Naive thymus-derived CD4-positive, alpha-beta T cell (primary cell): ENCODE results near the gene KCNT1. TPM values are rescaled to one million over a fixed set of nuclear protein-coding genes. Genes with fewer than 3 reads are reported as not detected.
"Not testable (repeated sequence)": the region's sequence is repeated elsewhere in the genome, so short reads cannot be mapped to it uniquely, and the experiment has no call there.

Experiments
- ATAC-seq: fragments of 150-1000 bp; cut with Tn5 transposase; 2 replicates; pipeline ENCODE4 v1.10.0; 2021; ENCODE audit warnings: mild to moderate bottlenecking, moderate library complexity
- CTCF ChIA-PET: fragments of 350-600 bp; sonication (Branson Sonifier 250); formaldehyde crosslinking; loops from one replicate; lab custom pipeline; 2021; ENCODE audit warnings: antibody characterized with exemption; lab: Charles Lee
- POLR2A ChIA-PET: fragments of 350-600 bp; sonication (Branson Sonifier 250); formaldehyde crosslinking; loops from one replicate; lab custom pipeline; 2021; ENCODE audit warnings: antibody characterized with exemption, inconsistent platforms; lab: Charles Lee
- DNase-seq, 9 donors: peaks; one replicate each; pipeline versions ENCODE4 v3.0.0 to v3.0.0-alpha.2; 2020 to 2022; ENCODE audit warnings: mixed read lengths in 1 of 9
- H3K27ac ChIP-seq: one replicate; pipeline ENCODE4 v1.7.0; 2013; ENCODE audit warnings: mild to moderate bottlenecking, low read depth, low read length, moderate library complexity
- H3K27me3 ChIP-seq, 2 donors: one replicate each; pipeline ENCODE4 v1.7.0; 2013; ENCODE audit warnings: low read length in 2 of 2, mild to moderate bottlenecking in 2 of 2, moderate library complexity in 2 of 2; ENCODE audit not compliant: control insufficient read depth in 2 of 2, insufficient read depth in 2 of 2
- H3K36me3 ChIP-seq, 3 experiments: 1 replicate in 2 of 3; 2 replicates in 1 of 3; pipeline ENCODE4 v1.7.0; 2013; ENCODE audit warnings: low read length in 3 of 3, mild to moderate bottlenecking in 3 of 3, moderate library complexity in 1 of 3; ENCODE audit not compliant: insufficient read depth in 3 of 3, control insufficient read depth in 2 of 3
- H3K4me1 ChIP-seq, 2 donors: one replicate each; pipeline ENCODE4 v1.7.0; 2013; ENCODE audit warnings: low read length in 2 of 2, mild to moderate bottlenecking in 2 of 2, moderate library complexity in 1 of 2; ENCODE audit not compliant: control insufficient read depth in 2 of 2, insufficient read depth in 2 of 2
- H3K4me3 ChIP-seq: 2 replicates; pipeline ENCODE4 v1.7.0; 2013; ENCODE audit warnings: mild to moderate bottlenecking, low read length
- H3K9me3 ChIP-seq, 3 experiments: 1 replicate in 2 of 3; 2 replicates in 1 of 3; pipeline ENCODE4 v1.7.0; 2013; ENCODE audit warnings: low read length in 3 of 3; ENCODE audit not compliant: control insufficient read depth in 2 of 3
- H3K27ac Mint-ChIP-seq, 9 donors: one replicate each; pipeline ENCODE4 v1.8.0; 2020 to 2022; ENCODE audit warnings: mixed read lengths in 9 of 9, mild to moderate bottlenecking in 8 of 9, moderate library complexity in 5 of 9, inconsistent platforms in 2 of 9
- H3K27me3 Mint-ChIP-seq, 5 donors: one replicate each; pipeline ENCODE4 v1.8.0; 2021 to 2022; ENCODE audit warnings: mixed read lengths in 5 of 5, mild to moderate bottlenecking in 1 of 5
- H3K36me3 Mint-ChIP-seq, 5 donors: one replicate each; pipeline ENCODE4 v1.8.0; 2020 to 2022; ENCODE audit warnings: mixed read lengths in 5 of 5, mild to moderate bottlenecking in 3 of 5, inconsistent platforms in 1 of 5
- H3K4me1 Mint-ChIP-seq, 7 donors: one replicate each; pipeline ENCODE4 v1.8.0; 2020 to 2022; ENCODE audit warnings: mixed read lengths in 7 of 7, mild to moderate bottlenecking in 3 of 7, inconsistent platforms in 1 of 7
- H3K4me3 Mint-ChIP-seq, 10 donors: one replicate each; pipeline ENCODE4 v1.8.0; 2020 to 2022; ENCODE audit warnings: mild to moderate bottlenecking in 10 of 10, mixed read lengths in 10 of 10, moderate library complexity in 6 of 10, inconsistent platforms in 2 of 10
- H3K9me3 Mint-ChIP-seq, 11 donors: one replicate each; pipeline ENCODE4 v1.8.0; 2020 to 2022; ENCODE audit warnings: mixed read lengths in 11 of 11, mild to moderate bottlenecking in 4 of 11, inconsistent platforms in 1 of 11, moderate library complexity in 1 of 11
- intact Hi-C, 2 donors: fragments of 100-400 bp; cut with micrococcal nuclease; formaldehyde crosslinking; loops; one replicate each; pipeline ENCODE4 v1.15.1; 2023
- polyA plus RNA-seq, 2 donors: library from polyadenylated mRNA; unstranded; fragments of 300-500 nt; fragmentation: Illumina TruSeq; gene quantifications; one replicate each; pipeline ENCODE4 v1.2.3, GENCODE V29; 2021
- total RNA-seq, 6 experiments: library from RNA in 5 of 6; stranded (reverse) in 5 of 6; gene quantifications; 1 replicate in 5 of 6; 2 replicates in 1 of 6; pipeline ENCODE4 v1.2.3 and lab custom pipeline; 2021 to 2026

The KCNT1 gene
- total and polyA plus RNA-seq, 7 experiments from 2014 or later = 0.29 TPM; not detected in 6

- H3K36me3 Mint-ChIP-seq, H3K4me3 Mint-ChIP-seq, POLR2A ChIA-PET, ATAC-seq, H3K4me1 Mint-ChIP-seq, H3K27me3 ChIP-seq, H3K4me3 ChIP-seq, H3K27ac Mint-ChIP-seq, H3K27me3 Mint-ChIP-seq, DNase-seq, H3K36me3 ChIP-seq, H3K9me3 ChIP-seq, CTCF ChIA-PET, H3K27ac ChIP-seq, intact Hi-C loops, H3K4me1 ChIP-seq, H3K9me3 Mint-ChIP-seq: not testable (repeated sequence)
Measured at GRCh38 chr9:135672786-135673185, 29.2 kb upstream of the KCNT1 start.

- ChIA-PET CTCF (no interaction called here), POLR2A (no interaction called here)
- Histone ChIP-seq H3K27me3 (no peaks in the 10 kb centered on the region), H3K36me3 (no peaks in the 10 kb centered on the region), H3K4me3 (no peak overlapping the region), H3K27ac (no peak overlapping the region), H3K9me3 (no peaks in the 10 kb centered on the region), H3K4me1 (no peaks in the 10 kb centered on the region)
- no peak overlapping the region for H3K27ac Mint-ChIP-seq
- no peak overlapping the region for H3K4me3 Mint-ChIP-seq
- H3K36me3 Mint-ChIP-seq = no peaks in the 10 kb centered on the region
- ATAC-seq (no peak), DNase-seq (no peak)
- intact Hi-C loops = no loop called here
- peaks cover 0 to 8% (median 0%) of the 10 kb centered on the region in 5 donors for H3K27me3 Mint-ChIP-seq
- H3K4me1 Mint-ChIP-seq = no peaks in the 10 kb centered on the region
- H3K9me3 Mint-ChIP-seq = peaks cover 0 to 4% (median 1%) of the 10 kb centered on the region in 11 donors
Measured at GRCh38 chr9:135673941-135674340, 28.0 kb upstream of the KCNT1 start.

- H3K4me3 Mint-ChIP-seq = no peak overlapping the region
- H3K4me1 ChIP-seq = no peaks in the 10 kb centered on the region
- H3K36me3 ChIP-seq = no peaks in the 10 kb centered on the region
- intact Hi-C loops = no loop called here
- no peak overlapping the region for H3K27ac ChIP-seq
- CTCF ChIA-PET = no interaction called here
- no peaks in the 10 kb centered on the region for H3K27me3 ChIP-seq
- H3K9me3 ChIP-seq = no peaks in the 10 kb centered on the region
- H3K9me3 Mint-ChIP-seq = peaks cover 0 to 2% (median 0%) of the 10 kb centered on the region in 11 donors
- H3K27ac Mint-ChIP-seq = no peak overlapping the region
- H3K27me3 Mint-ChIP-seq = peaks cover 0 to 6% (median 0%) of the 10 kb centered on the region in 5 donors
- H3K36me3 Mint-ChIP-seq = no peaks in the 10 kb centered on the region
- H3K4me3 ChIP-seq = no peak overlapping the region
- no peaks in the 10 kb centered on the region for H3K4me1 Mint-ChIP-seq
- ATAC-seq = no peak
- POLR2A ChIA-PET = no interaction called here
- no peak for DNase-seq
Measured at GRCh38 chr9:135674977-135675376, 27.0 kb upstream of the KCNT1 start.

DNA sequence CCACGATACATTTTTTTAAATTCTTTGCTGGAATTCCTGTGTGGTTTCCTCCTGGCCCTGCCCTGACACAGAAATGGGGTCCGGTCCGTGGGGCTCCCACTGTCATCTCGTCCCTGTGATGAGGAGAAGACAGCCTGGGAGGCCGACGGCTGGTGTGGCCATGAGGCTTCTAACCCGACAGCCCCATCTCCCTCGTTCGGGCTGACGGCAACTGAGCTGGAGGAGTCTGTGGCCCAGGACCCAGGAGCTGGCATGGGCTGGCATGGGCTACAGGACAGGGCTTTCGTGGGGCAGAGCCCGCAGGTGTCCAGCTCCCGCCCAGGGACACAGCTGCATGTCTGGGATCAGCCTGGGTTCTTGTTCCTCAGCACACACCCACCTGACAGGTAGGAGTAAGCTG, 25.1 kb upstream of the KCNT1 start:
- POLR2A ChIA-PET = no interaction called here
- ATAC-seq = no peak
- H3K4me3 Mint-ChIP-seq = no peak overlapping the region
- intact Hi-C loops = no loop called here
- Histone ChIP-seq H3K9me3 (no peaks in the 10 kb centered on the region), H3K4me3 (no peak overlapping the region), H3K36me3 (no peaks in the 10 kb centered on the region), H3K27ac (no peak overlapping the region), H3K27me3 (no peaks in the 10 kb centered on the region), H3K4me1 (no peaks in the 10 kb centered on the region)
- H3K27me3 Mint-ChIP-seq = peaks cover 0 to 6% (median 5%) of the 10 kb centered on the region in 5 donors
- CTCF ChIA-PET = interaction anchor here (1.0 kb wide), 1 partner anchor 26 kb away, joined by 3 read pairs; no protein-coding TSS in a partner anchor
- H3K4me1 Mint-ChIP-seq = no peaks in the 10 kb centered on the region
- DNase-seq = no peak
- H3K9me3 Mint-ChIP-seq = peaks cover 0 to 2% (median 0%) of the 10 kb centered on the region in 11 donors
- no peaks in the 10 kb centered on the region for H3K36me3 Mint-ChIP-seq
- H3K27ac Mint-ChIP-seq = no peak overlapping the region

DNA sequence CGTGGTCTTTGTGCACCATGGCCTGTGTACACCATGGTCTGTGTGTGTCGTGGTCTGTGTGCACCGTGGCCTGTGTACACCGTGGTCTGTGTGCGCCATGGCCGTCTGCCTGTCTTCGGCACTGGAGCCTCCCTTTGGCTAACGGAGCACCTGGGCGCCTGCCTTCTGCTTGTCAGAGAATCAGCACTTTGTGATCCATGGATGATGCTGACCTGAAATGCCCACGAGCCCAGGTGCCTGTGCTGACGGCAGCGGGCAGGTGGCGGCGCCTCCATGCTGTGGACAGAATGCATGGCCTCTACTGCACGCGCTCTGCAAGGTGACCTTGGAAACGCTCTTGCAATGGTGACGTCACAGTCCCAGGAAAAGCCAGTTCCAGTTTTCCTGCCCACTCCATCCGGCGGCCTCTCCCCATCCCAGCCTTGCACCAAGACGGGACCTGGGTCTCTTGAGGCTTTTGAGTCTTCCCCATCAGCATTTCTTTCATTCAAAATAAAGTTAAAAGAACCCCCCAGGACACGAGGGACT, 24.3 kb upstream of the KCNT1 start:
- no peaks in the 10 kb centered on the region for H3K27me3 ChIP-seq
- no peak for ATAC-seq
- no peak overlapping the region for H3K4me3 Mint-ChIP-seq
- ChIA-PET POLR2A (no interaction called here), CTCF (interaction anchor here (1.0 kb wide), 1 partner anchor 25 kb away, joined by 3 read pairs; no protein-coding TSS in a partner anchor)
- DNase-seq = no peak
- no peak overlapping the region for H3K27ac ChIP-seq
- no peak overlapping the region for H3K27ac Mint-ChIP-seq
- H3K9me3 Mint-ChIP-seq = peaks cover 0 to 1% (median 0%) of the 10 kb centered on the region in 11 donors
- intact Hi-C loops = no loop called here
- peaks cover 0 to 5% (median 0%) of the 10 kb centered on the region in 5 donors for H3K27me3 Mint-ChIP-seq
- no peaks in the 10 kb centered on the region for H3K4me1 Mint-ChIP-seq
- no peaks in the 10 kb centered on the region for H3K4me1 ChIP-seq
- H3K36me3 Mint-ChIP-seq = no peaks in the 10 kb centered on the region
- no peaks in the 10 kb centered on the region for H3K36me3 ChIP-seq
- H3K4me3 ChIP-seq = no peak overlapping the region
- no peaks in the 10 kb centered on the region for H3K9me3 ChIP-seq

DNA sequence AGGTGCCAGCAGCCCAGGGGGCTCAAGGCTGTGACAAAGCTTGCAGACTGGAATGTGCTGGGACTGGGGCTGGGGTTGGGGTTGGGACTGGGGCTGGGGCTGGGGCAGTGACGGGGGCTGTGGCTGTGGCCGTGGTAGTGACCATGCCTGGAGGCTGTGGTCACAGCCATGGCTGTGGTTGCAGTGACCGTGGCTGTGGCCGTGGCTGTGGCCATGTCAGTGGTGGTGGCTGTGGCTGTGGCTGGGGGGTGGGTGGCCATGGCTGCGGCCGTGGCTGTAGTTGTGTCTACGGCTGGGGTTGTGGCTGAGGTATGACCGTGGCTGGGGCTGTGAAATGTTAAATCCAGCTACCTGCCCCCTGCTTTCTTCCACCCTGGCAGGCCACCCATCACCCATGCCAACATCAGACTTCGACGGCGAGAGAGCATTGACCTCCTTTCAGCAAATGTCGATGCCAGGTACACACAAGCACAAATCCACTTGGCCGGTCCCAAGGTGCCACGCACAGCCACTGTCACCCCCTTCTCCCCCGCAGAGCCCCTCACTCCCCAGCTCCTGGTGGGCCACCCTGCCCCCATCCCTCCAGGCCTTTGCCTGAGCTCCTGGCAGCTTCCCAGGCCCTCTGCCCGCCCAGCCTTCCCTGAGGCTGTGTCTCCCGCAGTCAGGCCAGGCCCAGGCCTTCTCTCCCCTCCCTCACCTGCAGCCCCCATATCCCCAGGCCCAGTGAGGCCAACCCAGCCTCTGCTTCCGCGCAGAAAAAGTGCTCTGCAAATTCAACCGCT, 23.6 kb upstream of the KCNT1 start:
- H3K4me3 Mint-ChIP-seq = no peak overlapping the region
- no peak for ATAC-seq
- H3K4me1 Mint-ChIP-seq = no peaks in the 10 kb centered on the region
- H3K9me3 ChIP-seq = no peaks in the 10 kb centered on the region
- CTCF ChIA-PET = no interaction called here
- no peaks in the 10 kb centered on the region for H3K36me3 Mint-ChIP-seq
- H3K9me3 Mint-ChIP-seq = peaks cover 0 to 1% (median 0%) of the 10 kb centered on the region in 11 donors
- H3K36me3 ChIP-seq = no peaks in the 10 kb centered on the region
- no peak overlapping the region for H3K4me3 ChIP-seq
- H3K27me3 ChIP-seq = no peaks in the 10 kb centered on the region
- DNase-seq = no peak
- intact Hi-C loops = no loop called here
- POLR2A ChIA-PET = no interaction called here
- peaks cover 0 to 5% (median 0%) of the 10 kb centered on the region in 5 donors for H3K27me3 Mint-ChIP-seq
- H3K4me1 ChIP-seq = no peaks in the 10 kb centered on the region
- no peak overlapping the region for H3K27ac Mint-ChIP-seq
- H3K27ac ChIP-seq = no peak overlapping the region

DNA sequence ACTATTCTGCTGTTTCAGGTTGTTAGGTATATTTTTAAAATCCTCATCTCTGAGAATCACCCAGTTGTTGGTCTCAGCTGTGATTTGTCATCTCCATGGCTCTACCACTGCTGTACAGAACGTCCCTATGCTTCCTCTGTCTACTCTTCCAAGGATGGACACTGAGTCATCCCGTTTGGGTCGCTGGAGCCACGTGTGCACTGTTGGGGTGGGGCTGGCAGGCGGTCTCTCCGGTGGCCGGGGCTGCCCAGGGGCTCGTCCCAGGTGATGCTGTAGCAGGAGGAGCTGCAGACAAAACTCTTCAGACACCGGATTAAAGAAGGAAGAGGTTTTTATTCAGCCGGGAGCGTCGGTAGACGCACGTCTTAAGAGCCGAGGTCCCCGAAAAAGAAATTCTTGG, 21.9 kb upstream of the KCNT1 start:
- H3K9me3 Mint-ChIP-seq = peaks cover 0 to 1% (median 0%) of the 10 kb centered on the region in 11 donors
- no peaks in the 10 kb centered on the region for H3K36me3 Mint-ChIP-seq
- H3K27ac Mint-ChIP-seq = no peak overlapping the region
- H3K4me3 Mint-ChIP-seq = no peak overlapping the region
- Histone ChIP-seq H3K27me3 (no peaks in the 10 kb centered on the region), H3K4me1 (no peaks in the 10 kb centered on the region), H3K36me3 (no peaks in the 10 kb centered on the region), H3K27ac (no peak overlapping the region), H3K9me3 (no peaks in the 10 kb centered on the region), H3K4me3 (no peak overlapping the region)
- POLR2A ChIA-PET = no interaction called here
- no peaks in the 10 kb centered on the region for H3K4me1 Mint-ChIP-seq
- H3K27me3 Mint-ChIP-seq = peaks cover 0 to 13% (median 4%) of the 10 kb centered on the region in 5 donors
- no peak for ATAC-seq
- CTCF ChIA-PET = no interaction called here
- no peak for DNase-seq
- intact Hi-C loops = no loop called here
